ENCODE measurements around the gene CFAP251. TPM values are rescaled to one million over a fixed set of nuclear protein-coding genes. Genes with fewer than 3 reads are reported as not detected.
"Not testable (repeated sequence)": the region's sequence is repeated elsewhere in the genome, so short reads cannot be mapped to it uniquely, and the experiment has no call there.

The CFAP251 gene
- total RNA-seq, 1 donor from 2014 or later: 0.65 TPM

DNA sequence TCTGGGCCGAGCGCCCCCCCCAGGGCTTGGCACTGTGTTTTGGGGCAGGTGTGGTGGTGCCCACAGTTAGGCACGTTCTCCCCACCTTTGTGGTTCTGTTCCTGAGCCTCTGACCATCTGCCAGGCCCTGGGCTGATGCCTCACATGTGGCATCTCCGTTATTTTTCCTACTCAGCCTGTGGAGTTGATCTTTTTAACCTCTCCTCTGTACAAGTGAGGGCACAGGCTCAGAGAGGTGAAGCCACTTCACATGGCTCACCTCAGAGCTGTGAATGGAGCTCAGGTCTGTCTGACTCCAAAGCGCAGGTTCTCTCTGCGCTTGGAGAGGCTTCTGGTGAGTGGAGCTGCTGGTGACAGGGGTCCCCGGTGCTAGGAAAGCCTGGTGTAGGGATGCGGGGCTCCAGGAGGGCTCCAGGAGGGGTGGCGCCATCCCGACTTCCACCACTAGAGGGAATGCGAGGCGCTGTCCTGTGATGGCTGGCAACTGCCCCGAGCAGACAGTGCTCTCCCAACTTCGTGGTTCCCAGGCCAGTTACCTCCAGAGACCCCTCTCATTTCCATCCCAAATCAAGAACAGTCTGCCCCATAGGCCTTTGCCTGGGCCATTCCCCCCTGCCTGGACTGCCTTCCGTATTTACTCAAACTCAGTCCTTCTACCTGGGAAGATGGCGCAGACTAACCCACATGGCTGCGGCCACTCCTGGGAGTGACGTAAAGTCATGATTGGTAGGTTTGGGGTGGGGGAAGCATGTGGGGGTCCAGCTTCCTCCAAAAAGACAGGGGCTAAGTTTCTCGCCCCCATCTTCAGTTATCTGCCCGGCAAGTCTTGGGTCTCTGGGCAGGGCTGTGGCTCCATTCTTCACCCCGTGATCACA lies 113.2 kb downstream of the CFAP251 start:
- intact Hi-C loops (cut with DNase I): loop anchor here (10.0 kb wide), 1 partner anchor 107 kb away; no protein-coding TSS in a partner anchor
- DNase-seq (peak; percentile 63), ATAC-seq (ENCODE audit: poor library complexity) (peak; percentile 45)

DNA sequence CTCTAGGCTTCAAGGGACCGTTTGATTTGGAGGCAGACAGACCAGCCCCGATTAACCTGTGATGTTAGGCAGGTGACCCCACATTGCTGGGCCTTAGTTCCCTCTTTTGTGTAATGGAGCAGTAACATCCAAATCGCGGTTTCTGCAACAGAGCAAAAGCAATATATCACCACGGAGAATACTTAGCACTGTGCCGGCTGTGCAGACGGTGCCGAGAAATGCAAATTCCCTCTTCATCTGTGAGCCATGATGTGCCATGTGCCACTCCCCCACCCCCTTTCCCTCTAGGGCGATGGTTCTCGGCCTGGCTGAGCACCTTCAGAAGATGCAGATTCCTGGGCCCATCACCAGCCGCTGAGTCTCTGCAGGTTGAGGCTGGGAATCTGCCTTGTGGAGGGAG lies 114.2 kb downstream of the CFAP251 start:
- no peak for DNase-seq
- intact Hi-C loops (cut with DNase I): loop anchor here (10.0 kb wide), 1 partner anchor 108 kb away; no protein-coding TSS in a partner anchor
- no peak for ATAC-seq (ENCODE audit: poor library complexity)

DNA sequence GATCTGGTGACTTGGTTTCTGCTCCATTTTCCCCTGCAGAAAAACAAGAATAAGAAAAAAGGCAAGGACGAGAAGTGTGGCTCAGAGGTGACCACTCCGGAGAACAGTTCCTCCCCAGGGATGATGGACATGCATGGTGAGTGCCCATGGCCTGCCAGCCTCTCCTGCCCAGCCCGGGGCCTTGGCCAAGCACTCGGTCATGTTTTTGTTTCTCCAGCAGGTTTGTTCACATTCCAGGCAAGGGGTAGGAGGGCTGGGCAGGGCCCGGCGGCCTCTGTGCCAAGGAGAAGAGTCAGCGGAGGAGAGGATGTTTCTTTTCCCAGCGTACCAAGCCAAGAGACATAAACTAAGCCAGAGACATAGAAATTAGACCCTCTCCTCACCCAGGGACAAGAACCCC lies 116.9 kb downstream of the CFAP251 start:
- peak; percentile 34 for ATAC-seq (ENCODE audit: poor library complexity)
- intact Hi-C loops (cut with DNase I): loop anchor here (10.0 kb wide), 1 partner anchor 110 kb away; no protein-coding TSS in a partner anchor
- DNase-seq: no peak

DNA sequence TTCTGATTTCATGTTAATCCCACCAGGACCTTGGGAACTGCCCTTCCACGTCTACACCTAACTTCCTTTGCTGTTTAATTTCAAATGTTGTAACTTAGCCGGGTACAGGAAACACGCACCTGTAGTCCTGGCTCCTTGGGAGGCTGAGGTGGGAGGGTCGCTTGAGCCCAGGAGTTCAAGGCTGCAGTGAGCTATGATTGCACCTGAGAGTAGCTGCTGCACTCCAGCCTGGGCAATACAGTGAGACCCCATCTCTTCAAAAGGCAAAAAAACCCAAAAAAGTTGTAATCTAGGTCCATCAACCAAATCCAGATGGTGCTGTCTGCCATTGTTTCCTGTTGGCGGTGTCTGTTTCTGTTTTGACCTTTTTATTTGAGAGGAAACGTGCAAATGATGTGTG lies 117.8 kb downstream of the CFAP251 start:
- DNase-seq (no peak), ATAC-seq (ENCODE audit: poor library complexity) (no peak)
- intact Hi-C loops (cut with DNase I): loop anchor here (10.0 kb wide), 1 partner anchor 111 kb away; no protein-coding TSS in a partner anchor

DNA sequence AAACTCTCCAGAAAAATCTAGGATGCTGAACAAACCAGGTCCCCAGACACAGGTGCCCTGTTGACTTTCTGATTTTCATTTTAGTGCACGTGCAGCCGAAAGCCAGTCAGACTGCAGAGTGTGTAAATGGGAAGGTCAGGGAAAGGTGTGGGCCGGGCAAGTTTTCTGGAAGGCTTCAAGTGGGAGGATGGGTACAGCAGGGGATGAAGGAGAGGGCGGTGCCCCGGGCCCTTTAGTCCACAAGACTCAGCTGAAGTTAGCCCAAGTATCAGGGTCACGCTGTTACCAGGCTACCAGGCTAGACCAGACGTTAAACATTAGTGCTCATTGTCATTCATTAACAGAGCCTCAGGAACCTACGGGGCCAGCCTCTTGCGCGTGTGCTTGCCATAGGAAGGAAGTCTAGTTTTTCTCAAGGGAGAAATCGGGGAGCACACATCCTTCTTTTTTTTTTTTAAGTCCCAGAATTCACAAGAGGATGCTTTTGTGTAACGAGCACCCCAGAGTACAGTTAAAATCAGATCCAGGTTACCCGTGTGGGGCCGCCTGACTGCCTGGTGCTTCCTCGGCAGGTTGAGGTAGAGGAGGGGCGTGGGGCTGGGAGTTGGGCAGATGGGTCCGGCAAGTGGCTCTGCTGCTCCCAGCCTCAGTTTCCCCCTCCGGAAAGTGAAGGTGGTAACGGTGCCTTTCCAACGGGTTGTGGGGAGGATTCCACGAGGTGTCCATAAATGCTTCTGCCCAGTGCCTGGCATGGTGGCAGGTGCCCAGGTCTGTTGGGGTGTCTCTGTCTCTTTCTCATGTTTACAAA lies 122.4 kb downstream of the CFAP251 start:
- ATAC-seq (ENCODE audit: poor library complexity) (peak; percentile 45), DNase-seq (no peak)
- intact Hi-C loops (cut with DNase I): no loop called here

DNA sequence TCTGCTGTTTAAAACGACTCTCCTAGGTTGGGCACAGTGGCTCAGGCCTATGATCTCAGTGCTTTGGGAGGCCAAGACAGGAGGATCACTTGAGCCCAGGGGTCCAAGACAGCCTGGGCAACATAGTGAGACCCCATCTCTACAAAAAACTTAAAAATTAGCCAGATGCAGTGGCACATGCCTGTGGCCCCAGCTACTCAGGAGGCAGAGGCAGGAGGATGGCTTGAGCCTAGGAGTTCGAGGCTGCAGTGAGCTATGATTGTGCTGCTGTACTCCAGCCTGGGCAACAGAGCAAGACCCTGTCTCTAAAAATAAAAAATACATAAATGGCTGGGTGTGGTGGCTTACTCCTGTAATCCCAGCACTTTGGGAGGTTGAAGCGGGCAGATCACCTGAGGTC lies 123.1 kb downstream of the CFAP251 start:
- DNase-seq; intact Hi-C loops (cut with DNase I); ATAC-seq (ENCODE audit: poor library complexity): not testable (repeated sequence)

DNA sequence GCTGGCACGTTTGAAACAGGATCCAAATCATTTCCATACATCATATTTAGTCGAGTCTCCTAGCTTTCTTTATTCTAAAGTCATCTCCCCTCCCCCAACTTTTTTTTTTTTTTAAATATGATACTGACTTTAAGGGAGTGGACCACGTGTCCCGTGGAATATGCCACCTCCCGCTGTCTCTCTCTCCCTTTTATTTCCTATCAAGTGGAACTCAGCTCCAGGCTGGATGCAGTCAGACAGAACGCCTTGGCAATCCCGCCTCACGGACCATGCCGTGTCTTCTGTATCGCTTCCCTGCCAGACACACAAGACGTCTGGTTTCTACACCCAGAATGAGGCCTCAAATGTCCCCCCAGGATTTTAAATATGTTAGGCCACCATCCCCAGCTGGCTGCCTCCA lies 124.5 kb downstream of the CFAP251 start:
- ATAC-seq (ENCODE audit: poor library complexity) (no peak), DNase-seq (no peak)
- intact Hi-C loops (cut with DNase I): no loop called here

DNA sequence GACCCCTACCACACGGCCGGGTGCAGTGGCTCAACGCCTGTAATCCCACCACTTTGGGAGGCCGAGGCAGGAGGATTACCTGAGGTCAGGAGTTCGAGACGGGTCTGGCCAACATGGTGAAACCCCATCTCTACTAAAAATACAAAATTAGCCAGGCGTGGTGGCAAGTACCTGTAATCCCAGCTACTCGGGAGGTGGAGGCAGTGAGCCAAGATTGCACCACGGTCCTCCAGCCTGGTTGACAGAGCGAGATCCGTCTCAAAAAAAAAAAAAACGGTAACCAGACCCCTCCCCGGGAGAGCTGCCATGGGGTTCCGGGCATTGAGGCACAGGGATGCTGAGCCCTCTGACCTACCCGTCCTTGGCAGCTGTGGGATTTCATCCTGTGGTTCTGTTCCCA lies 125.1 kb downstream of the CFAP251 start:
- no peak for DNase-seq
- intact Hi-C loops (cut with DNase I): no loop called here

DNA sequence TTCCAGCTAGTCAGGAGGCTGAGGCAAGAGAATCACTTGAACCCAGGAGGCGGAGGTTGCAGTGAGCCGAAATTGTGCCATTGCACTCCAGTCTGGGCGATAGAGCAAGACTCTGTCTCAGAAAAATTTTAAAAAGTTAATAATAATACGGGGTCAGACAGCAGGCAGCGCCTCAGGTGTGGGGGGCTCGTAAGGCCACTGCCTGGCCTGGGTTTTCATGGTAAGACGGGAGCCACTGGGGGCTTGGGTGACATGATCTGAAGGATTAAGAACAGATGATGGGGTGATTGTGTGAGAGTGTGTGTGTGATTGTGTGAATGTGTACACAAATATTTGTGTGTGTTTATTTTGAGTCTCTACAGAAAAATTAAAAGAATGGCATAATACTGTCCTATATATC lies 126.9 kb downstream of the CFAP251 start:
- intact Hi-C loops (cut with DNase I): no loop called here
- DNase-seq (no peak), ATAC-seq (ENCODE audit: poor library complexity) (no peak)

More for the DNA sequence above, 125.1 kb downstream of the CFAP251 start:
- ATAC-seq (ENCODE audit: poor library complexity): no peak

DNA sequence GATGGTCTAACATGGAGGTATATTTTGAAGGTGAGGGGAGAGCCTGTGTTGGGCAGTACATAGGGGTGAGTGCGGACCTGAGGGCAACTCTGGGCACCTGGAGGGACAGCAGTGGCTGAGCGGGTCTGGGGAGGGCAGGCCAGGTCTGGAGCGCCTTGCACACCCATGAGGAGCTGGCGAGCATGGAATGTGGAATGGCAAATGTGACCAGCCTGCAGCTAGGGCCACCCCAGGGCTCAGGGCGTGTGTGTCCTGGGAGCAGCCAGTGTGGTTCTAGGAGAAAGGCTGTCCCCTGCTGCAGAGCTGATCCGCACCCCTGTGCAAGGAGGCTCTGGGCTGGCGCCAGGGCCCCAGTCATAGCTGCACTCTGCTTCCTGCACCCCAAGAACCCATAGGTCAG lies 127.8 kb downstream of the CFAP251 start:
- ATAC-seq (ENCODE audit: poor library complexity) (no peak), DNase-seq (no peak)
- intact Hi-C loops (cut with DNase I): no loop called here

DNA sequence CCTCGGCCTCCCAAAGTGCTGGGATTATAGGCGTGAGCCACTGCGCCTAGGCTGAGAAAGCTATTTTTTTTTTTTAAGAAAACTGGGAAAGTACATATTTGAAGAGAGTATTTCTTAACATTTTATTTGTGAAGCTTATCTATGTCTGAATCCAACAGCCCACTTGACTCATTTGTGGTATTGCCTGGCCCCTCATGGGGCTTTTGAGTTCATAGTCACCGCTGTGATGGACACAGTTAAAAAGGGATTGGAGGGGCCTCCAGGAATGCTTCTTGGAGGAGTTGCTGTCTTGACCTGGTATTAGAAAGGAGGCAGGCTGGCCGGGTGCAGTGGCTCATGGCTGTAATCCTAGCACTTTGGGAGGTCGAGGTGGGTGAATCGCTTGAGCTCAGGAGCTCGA lies 129.8 kb downstream of the CFAP251 start:
- intact Hi-C loops (cut with DNase I): no loop called here
- DNase-seq (no peak), ATAC-seq (ENCODE audit: poor library complexity) (no peak)

DNA sequence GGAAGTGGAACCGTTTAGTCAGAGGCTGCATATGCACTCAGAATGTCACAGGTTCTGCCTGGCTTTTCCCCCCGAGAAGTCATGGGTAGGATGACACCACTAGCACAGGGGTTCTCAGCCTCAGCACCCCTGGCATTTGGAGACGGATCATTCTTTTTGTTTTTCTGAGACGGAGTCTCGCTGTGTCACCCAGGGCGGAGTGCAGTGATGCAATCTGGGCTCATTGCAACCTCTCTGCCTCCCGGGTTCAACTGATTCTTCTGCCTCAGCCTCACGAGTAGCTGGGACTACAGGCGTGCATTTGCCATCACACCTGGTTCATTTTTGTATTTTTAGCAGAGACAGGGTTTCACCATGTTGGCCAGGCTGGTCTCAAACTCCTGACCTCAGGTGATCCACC lies 131.4 kb downstream of the CFAP251 start:
- intact Hi-C loops (cut with DNase I): no loop called here

DNA sequence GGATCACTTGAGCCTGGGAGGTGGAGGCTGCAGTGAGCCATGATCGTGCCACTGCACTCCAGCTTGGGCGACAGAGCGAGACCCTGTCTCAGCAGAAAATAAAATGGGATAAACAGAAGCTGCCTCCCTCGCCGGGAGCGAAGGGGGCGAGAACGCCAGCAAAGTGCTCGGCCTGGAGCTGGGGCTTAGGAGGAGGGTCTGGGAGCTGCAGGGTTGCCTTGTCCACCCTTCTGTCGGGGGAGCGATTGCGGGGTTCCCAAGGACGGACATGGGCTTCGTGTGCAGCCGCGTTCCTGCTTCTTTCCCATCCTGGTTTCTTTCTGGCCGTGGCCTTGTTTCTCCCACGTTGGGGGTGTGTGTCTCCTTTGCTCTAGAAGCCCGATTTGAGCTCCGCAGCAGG lies 132.3 kb downstream of the CFAP251 start:
- no peak for DNase-seq
- intact Hi-C loops (cut with DNase I): no loop called here
- ATAC-seq (ENCODE audit: poor library complexity): no peak

More for the DNA sequence above, 131.4 kb downstream of the CFAP251 start:
- ATAC-seq (ENCODE audit: poor library complexity): no peak
- no peak for DNase-seq

DNA sequence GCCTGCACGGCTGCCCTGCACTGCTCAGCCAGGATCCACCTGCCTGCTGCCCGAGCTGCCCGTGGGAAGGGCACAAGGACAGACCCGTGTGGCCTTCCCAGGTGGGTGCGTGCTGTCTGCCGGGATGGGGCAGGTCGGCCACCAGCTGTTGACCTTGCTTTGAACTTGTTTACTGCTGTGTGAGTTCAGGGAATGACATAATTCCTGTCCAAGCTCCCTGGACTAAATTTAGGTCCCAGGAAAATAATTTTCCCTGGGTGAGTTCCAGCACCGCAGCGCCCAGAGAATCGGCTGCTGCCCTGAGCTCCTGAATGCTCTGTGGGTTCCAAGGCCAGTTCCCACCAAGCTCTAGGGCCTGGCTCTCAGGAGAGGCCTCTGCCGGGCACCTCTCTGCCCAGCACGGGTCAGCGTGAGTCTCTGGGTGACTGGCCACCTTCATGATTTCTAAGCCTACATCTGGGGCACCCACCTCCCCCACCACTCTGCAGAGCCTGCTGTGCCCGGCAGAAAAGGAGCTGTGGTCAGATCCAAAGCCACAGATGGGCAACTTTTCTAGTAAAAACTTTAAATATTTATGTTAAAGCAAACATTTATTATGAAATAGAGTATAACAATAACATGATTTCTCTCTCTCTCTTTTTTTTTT lies 133.0 kb downstream of the CFAP251 start:
- peak; percentile 65 for DNase-seq
- intact Hi-C loops (cut with DNase I): no loop called here
- peak; percentile 78 for ATAC-seq (ENCODE audit: poor library complexity)

DNA sequence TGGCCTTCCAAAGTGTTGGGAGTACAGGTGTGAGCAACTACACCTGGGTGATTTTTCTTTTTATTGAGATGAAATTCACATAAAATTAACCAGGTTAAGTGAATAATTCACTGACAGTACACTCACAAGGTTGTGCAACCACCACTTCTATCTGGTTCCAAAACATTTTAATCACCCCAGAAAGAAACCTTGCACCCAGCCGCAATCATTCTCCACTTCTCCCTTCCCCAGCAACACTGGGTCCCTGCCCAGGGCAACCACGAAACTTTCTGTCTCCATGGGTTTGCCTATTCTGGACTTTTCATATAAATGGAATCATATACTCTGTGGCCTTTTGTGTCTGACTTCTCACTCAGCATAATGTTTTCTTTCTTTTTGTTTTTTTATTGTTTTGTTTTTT lies 133.9 kb downstream of the CFAP251 start:
- ATAC-seq (ENCODE audit: poor library complexity): no peak
- intact Hi-C loops (cut with DNase I): no loop called here

More for the DNA sequence above, 133.9 kb downstream of the CFAP251 start:
- DNase-seq: no peak

Data from Right ventricle myocardium superior (tissue), 1 donor.